ENCODE measurements around the gene KLK11.
"Not testable (repeated sequence)": the region's sequence is repeated elsewhere in the genome, so short reads cannot be mapped to it uniquely, and the experiment has no call there.

KLK11 gene

GRCh38 chr19:51003316-51003715 lies 23.1 kb downstream of the KLK11 start:
- no peak for DNase-seq (ENCODE audit: low spot score)

GRCh38 chr19:51002542-51003311 lies 23.7 kb downstream of the KLK11 start:
- DNase-seq (ENCODE audit: low spot score) = no peak

GRCh38 chr19:51002089-51002532 lies 24.3 kb downstream of the KLK11 start:
- DNase-seq (ENCODE audit: low spot score) = no peak

GRCh38 chr19:51001515-51001914 lies 24.9 kb downstream of the KLK11 start, which contains the start of gene KLK8:
KLK8 (minus strand) TSS chr19:51001604; CDS start chr19:51001167, 437 bp downstream.
- no peak for DNase-seq (ENCODE audit: low spot score)

GRCh38 chr19:51000981-51001380 lies 25.4 kb downstream of the KLK11 start:
- no peak for DNase-seq (ENCODE audit: low spot score)

- no peak for DNase-seq (ENCODE audit: low spot score)
These were observed 26.0 kb downstream of the KLK11 start for GRCh38 chr19:51000426-51000825.

GRCh38 chr19:50998686-50999085 lies 27.7 kb downstream of the KLK11 start:
- DNase-seq (ENCODE audit: low spot score) = no peak

GRCh38 chr19:50998061-50998460 lies 28.4 kb downstream of the KLK11 start:
- no peak for DNase-seq (ENCODE audit: low spot score)

- DNase-seq (ENCODE audit: low spot score) = no peak
These were observed 32.3 kb downstream of the KLK11 start for GRCh38 chr19:50994129-50994528.

GRCh38 chr19:50992666-50993035 lies 33.8 kb downstream of the KLK11 start:
- no peak for DNase-seq (ENCODE audit: low spot score)

GRCh38 chr19:50984416-50984815 lies 42.0 kb downstream of the KLK11 start:
- not testable (repeated sequence) for DNase-seq (ENCODE audit: low spot score)

GRCh38 chr19:50983625-50984292 lies 42.7 kb downstream of the KLK11 start, which contains the start of gene KLK7:
KLK7 (minus strand) TSS chr19:50983917; CDS start chr19:50982399, 1,518 bp downstream.
- DNase-seq (ENCODE audit: low spot score) = no peak

GRCh38 chr19:50982186-50982585 lies 44.2 kb downstream of the KLK11 start:
- DNase-seq (ENCODE audit: low spot score) = no peak

GRCh38 chr19:50981587-50982146 lies 44.7 kb downstream of the KLK11 start:
- DNase-seq (ENCODE audit: low spot score) = no peak

- no peak for DNase-seq (ENCODE audit: low spot score)
These were observed 46.2 kb downstream of the KLK11 start for GRCh38 chr19:50980208-50980607.

GRCh38 chr19:50979758-50980157 lies 46.7 kb downstream of the KLK11 start:
- DNase-seq (ENCODE audit: low spot score) = no peak

GRCh38 chr19:50978772-50979390 lies 47.5 kb downstream of the KLK11 start:
- DNase-seq (ENCODE audit: low spot score) = no peak

- no peak for DNase-seq (ENCODE audit: low spot score)
These were observed 48.8 kb downstream of the KLK11 start for GRCh38 chr19:50977626-50978025.

GRCh38 chr19:50975766-50976165 lies 50.6 kb downstream of the KLK11 start:
- no peak for DNase-seq (ENCODE audit: low spot score)

GRCh38 chr19:50974702-50975556 lies 51.5 kb downstream of the KLK11 start:
- no peak for DNase-seq (ENCODE audit: low spot score)

GRCh38 chr19:50972795-50973376 lies 53.5 kb downstream of the KLK11 start:
- DNase-seq (ENCODE audit: low spot score) = no peak

All from CD4-positive, alpha-beta T cell treated with Interleukin-6 at 100 ng/mL for 8 hours (primary cell).